PC-3 (cell line): Measurements from ENCODE around the gene CFTR.

ENCODE experiments used
- EZH2 ChIP-seq: fragments of 300-600 bp; sonication (generic); IDR thresholded peaks from one replicate; pipeline ENCODE4 v1.6.1; 2017; ENCODE audit warnings: antibody characterized with exemption, mild to moderate bottlenecking, low read length; ENCODE audit not compliant: unreplicated experiment
- TF ChIP-seq, protein P1 (sequence below): fragments of 300-600 bp; sonication (generic); conservative IDR thresholded peaks from 2 replicates; pipeline ENCODE4 v1.5.1; 2017; ENCODE audit warnings: antibody characterized with exemption, low read depth, mild to moderate bottlenecking, low read length

DNA sequence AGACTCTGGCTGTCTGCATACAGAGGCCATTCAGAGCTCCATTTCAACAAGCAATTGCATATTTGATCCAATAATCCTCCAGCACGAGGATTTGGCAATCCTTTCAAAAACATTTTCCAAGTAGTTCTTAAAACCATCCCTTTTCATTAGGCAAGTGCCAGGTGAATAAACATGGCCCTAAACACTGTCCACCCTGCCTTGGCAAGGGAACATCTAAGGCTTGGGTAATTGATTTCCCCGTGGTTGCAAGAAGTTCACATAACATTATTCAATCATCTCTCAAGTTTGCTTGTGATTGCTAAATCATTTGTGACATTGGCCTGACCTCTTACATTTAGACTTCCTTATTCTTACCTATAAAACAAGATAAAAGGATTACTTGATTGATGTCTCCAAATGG is 218.2 kb downstream of the CFTR start:
- TF ChIP-seq, protein P1, sequence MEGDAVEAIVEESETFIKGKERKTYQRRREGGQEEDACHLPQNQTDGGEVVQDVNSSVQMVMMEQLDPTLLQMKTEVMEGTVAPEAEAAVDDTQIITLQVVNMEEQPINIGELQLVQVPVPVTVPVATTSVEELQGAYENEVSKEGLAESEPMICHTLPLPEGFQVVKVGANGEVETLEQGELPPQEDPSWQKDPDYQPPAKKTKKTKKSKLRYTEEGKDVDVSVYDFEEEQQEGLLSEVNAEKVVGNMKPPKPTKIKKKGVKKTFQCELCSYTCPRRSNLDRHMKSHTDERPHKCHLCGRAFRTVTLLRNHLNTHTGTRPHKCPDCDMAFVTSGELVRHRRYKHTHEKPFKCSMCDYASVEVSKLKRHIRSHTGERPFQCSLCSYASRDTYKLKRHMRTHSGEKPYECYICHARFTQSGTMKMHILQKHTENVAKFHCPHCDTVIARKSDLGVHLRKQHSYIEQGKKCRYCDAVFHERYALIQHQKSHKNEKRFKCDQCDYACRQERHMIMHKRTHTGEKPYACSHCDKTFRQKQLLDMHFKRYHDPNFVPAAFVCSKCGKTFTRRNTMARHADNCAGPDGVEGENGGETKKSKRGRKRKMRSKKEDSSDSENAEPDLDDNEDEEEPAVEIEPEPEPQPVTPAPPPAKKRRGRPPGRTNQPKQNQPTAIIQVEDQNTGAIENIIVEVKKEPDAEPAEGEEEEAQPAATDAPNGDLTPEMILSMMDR, result no peak
- TF ChIP-seq EZH2, result no peak
